ENCODE results near the gene TTC12.

TTC12 gene

DNA sequence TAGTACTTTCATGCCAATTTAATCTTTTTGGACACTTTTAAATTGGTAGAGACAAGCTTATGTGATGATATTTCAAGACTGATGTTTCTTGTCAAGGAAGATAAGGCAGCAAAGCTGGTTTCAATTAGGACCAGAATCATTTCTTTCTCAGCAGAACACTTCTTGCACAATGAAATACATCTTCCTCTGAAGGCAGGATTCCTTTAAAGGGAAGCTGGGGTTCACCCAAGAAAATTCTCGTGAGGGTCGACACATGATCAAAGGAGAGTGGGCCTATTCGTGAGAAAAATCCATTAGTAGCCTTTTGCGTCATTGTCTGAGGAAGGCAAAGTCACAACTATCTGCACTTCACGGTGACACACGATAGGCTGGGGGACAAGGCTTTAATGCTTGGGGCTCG, 17.6 kb downstream of the TTC12 start:
- no peak for DNase-seq

DNA sequence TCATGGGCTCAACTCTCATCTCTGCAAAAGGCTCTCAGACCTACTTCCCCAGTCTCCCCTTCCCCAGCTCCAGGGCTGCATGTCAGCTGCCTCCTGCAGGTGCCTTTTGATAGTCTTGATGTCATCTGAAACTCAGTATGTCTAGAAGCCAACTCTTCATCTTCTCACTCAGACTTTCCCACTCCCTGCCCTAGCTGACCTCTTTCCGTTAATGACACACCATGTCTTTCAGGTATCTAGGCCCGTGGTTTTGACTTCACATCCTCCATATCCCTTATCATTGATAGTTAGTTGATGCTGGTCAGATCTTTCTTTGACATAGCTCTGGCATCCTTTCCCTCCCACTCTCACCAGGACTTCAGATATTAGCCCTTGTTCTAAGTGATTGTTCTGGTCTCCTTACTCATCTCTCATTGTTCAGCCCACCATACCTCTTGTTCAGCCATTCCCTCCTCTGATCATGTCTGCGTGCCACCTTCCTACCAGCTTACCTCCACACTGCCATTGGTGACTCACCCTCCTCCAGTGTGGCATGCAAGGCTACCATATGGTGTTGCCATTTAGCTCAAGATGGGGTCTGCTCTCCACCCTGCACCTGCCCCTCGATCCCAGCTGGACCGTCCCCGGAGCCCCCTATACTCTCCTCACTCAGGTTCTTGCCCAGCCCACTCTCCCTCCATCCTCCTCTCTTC, 18.4 kb downstream of the TTC12 start:
- DNase-seq: no peak

DNA sequence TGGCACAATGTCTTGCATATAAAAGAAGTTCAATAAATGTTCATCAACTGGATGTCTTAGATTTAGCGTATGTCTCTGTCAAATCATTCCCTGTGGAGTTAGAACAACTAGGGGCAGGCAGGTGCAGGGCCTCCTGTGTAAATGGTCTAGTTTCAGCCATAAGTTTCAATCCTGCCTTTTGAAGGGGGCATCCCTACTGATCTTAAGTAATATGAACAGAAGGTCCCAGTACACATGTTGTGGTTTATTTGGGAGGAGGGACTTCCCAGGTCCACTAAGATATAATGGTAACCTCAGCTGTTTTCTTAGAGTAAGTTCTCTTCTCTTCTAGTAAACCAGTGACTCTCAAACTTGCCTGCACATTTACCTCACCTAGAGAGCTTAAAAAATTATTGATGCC, 19.8 kb downstream of the TTC12 start:
- DNase-seq: no peak

DNA sequence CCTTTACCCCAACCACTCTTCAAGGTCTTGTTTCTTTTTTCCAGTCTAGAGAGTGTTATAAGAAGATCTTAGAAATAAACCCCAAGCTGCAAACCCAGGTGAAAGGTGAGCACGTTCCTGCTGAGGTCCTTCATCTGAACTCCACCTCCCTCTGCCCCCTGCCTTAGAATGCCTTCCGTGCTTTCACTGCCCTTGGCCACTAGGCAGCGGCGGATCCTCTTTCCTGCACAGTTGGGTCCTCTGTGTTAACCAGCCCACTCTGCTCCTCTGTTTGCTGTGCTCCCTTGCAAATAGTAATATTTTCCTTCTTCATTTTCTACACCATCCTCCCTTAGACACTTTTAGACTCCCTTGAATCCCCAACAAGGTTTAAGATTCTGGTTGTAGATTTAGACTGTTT, 24.3 kb downstream of the TTC12 start:
- no peak for DNase-seq

DNA sequence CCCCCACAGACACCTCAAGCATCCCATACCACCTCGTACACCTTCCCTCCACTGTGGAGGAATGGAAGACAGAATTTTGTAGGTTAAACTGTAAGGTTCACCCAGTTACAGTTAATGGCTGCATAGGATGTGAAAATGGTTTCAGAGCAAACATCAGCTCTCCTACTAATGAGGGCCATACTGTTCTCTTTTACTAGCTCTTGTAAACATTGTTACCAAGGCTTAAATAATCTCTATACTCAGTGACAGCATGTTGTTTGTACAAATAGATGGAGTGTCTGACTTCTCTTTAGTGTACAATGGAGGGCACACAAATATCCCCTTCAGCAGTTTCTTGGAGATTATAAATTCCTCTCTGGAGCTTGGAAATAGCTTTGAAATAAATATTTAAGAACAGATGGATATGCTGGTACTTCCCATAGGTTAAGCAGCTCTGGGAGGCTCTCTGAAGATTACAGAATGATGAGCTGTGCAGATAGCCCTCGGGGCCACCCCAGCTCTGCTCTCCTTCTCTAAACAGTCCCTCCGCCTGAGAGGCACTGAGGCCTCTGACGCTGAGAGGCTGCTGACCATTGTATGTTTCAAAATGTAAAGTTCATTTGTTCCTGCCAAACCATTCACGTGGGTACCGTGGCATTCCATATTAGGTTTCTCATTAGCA, 25.7 kb downstream of the TTC12 start:
- no peak for DNase-seq

DNA sequence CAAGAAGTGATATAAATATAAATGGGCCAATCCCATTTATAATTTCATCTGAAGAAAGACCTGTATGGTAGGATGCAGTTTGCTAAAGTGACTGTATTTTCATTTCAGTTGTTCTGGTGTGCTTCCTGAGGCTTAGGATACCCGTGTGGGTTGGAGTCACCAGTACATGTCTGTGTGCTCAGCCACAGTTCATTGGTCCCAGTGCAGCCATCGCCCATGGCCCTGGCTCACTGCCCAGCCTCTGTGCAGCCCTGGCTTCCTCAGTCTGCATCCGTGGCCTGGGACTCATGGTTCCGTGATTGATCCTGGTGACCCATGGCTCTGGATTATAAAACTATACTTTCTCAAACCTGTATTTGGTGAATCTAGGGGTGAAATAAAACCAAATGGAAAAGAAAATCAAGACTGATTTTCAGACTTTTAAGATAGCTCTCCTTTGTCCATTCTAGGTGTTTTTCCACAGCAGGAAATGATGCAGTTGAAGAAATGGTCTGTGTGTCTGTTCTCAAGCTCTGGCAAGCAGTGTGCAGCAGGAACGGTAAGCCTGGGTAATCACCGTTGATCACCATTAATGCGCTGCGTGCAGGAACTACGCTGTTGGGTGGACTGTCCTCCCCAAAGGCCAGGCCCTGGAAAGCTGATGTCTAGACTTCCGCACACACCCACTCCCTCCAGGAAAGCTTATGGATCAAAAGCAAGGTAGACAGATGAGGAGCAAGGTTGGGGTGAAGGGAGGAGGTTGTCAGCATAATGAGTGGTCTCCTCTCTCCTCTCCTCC, 27.2 kb downstream of the TTC12 start:
- no peak for DNase-seq

DNA sequence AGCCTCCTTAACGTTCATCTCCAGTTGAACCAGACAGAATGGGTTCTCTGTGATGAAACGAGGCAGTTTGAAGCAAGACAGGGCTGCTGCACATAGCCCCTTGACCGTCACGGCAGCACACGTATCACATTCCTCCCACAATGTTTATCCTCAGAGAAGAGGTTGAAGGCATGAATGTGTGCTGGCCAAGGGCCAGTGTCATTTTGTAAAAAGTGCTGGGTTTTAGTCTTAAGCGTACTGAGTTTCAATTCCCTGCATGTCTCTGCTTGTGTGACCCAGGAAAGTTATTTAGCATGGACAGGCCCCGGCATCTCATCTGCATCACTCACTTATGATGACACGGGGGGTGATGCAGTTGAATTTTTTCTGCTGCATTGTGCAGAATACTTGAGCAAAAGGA, 31.6 kb downstream of the TTC12 start:
- DNase-seq: no peak

DNA sequence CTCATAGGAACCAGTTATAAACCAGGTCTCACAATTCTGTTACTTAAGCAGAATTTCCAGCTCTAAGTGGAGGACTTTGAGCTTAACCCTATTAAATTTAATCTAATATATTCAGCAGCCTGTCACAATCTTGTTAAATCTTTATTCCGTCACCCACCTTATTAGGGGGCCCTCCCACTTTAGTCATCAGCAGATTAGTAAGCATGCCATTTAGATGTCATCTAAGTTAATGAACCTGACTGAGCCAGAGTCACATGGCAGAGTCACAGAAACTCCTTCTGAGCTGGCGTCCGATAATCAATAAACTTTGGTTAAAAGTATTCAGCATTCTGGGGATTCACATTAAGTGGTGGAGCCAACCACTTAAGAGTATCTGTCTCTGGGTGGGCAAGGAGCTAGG, 35.1 kb downstream of the TTC12 start:
- no peak for DNase-seq

DNA sequence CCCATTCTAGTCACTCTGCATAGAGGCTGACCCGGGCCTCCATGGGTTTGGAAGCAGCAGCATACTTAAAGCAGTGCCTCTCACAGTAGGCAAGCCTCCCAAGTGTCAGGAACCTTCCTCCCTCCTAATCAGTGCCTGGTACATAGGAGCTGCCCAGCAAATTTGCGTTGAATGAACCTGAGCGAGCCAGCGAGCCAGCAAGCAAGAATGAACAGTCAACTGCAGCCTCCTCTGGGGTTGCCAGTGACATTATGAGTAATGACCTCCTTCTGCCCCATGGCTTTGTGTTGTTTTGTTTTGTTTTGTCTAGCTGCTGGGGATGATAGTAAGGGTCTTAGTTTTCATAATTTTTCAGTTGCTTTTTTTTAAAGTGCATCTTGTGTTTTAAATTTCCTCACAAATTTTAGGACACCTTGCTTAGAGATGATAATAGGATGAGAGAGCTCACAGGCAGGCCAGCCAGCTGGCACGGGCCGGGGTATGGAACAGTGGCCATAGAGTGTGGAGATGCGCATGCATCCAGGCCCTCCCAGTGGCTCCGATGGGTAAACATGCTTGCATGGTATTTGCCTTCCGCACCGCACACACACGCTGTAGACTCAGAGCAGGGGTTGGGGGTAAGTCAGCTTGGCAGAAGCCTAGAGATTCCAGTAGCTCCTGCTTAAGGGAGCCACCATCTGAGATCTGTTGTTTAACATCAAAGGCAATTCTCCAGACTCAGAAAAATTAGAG, 36.1 kb downstream of the TTC12 start:
- DNase-seq: no peak

DNA sequence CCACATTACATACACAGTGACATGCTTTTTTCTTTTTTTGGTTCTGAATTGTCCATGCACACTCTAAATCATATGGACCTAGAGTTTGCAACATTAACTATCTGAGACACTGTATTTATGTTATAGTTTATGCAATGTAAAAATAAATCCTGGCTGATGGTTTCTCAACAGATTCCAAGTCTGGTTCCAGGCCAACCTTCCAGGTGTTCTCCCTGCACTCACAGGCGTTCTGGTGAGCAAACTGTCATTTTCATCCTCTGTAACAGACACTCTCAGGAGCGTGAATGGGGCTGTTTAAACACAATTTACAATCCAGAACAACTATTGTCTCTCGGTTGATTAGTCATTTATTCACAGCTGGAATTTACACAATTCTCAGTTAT, 36.7 kb downstream of the TTC12 start:
- no peak for DNase-seq

DNA sequence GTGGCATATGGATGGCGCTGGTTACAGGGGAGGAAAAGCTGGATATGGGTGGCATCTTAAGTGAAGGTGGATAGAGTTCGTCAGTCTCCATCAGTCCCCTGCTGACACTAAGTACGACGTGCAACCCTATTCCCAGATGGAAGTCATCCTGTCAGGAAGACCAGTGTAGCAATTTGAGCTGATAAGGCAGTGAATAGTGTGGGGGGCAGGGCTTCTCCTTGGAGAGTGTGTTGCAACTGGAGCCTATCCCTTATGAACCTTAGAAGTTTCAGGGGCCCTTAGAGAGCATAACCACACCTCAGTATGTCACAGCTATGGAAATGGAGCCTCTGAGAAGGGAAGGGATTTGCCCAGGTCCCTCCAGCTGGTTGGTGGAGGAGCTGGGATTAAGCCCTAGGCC, 37.1 kb downstream of the TTC12 start:
- DNase-seq: no peak

DNA sequence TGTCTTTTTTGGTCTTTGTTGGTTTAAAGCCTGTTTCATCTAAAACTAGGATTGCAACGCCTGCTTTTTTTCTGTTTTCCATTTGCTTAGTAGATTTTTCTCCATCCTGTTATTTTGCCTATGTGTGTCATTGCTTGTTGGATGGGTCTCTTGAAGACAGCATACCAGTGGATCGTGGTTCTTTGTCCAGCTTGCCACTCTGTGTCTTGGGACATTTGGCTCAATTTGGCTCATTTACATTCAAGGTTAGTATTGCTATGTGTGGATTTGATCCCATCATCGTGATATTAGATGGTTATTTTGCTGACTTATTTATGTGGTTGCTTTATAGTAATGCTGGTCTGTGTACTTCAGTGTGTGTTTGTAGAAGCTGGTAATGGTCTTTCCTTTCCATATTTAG, 41.8 kb downstream of the TTC12 start:
- no peak for DNase-seq

DNA sequence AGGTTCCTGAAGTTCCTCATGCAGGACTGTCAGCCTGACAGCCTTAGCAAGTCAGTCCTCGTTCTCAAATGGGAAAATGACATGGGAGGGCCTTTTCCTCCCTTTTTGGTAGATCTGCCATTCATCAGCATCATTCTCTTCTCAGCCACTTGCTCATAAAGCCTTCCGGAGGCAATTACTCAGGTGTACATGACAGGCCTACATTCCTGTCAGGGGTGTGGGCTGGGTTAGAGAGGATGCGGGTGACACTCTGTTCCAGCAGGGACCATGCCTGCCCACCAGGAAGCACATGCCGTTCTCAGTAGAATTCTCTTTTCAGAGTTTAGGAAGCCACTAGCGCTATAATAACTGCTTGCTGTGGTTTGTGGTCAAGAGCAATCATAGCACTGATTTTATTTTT, 49.0 kb downstream of the TTC12 start:
- DNase-seq: no peak

DNA sequence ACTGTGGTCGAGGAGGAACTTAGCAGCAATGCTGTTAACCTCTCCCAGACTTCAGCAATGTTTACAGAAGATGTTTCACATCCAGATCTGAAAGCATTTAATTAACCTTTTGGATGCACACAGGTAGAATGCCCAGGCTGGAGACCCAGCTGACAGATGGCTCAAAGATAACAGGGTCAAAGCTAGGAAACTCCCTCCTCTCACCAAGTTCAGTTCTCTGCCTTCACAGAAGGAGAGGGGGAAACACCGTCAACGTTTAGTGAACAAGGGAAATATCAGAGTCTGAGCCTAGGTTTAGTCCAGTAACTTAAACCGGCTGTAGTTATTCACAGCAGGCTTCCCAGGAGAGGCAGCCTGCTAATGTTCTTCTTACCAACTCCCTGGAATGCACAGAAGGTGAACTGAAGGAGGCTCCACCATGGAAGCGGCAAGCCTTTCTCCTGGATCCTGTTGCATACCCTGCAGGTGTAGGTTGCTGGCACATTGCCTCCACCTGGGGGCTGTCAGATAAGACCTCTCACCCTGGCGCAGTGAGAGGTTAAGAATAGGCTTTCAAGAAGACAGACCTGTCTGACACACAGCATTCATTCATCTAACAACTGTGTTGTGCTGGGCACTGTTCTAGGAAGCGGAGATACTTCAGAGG, 49.7 kb downstream of the TTC12 start:
- no peak for DNase-seq

DNA sequence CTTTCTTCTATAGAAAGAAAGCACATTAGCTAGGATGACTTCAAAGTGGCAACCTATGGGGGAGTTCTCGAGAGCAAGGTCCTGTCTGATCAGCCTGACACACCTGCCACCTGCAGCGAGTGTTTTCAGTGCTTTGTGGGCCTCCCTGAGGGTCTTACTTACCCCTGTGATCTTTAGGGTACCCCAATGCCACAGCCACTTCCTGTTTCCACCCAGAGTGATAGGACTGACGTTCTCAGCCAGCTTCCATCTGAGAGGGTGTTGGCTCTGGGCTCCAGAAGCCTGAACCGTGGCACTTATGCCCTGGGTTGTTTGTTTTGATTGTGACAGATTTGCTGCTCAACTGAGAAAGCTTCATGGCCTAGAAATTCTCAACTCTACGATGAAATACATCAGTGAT, 51.5 kb downstream of the TTC12 start:
- no peak for DNase-seq

DNA sequence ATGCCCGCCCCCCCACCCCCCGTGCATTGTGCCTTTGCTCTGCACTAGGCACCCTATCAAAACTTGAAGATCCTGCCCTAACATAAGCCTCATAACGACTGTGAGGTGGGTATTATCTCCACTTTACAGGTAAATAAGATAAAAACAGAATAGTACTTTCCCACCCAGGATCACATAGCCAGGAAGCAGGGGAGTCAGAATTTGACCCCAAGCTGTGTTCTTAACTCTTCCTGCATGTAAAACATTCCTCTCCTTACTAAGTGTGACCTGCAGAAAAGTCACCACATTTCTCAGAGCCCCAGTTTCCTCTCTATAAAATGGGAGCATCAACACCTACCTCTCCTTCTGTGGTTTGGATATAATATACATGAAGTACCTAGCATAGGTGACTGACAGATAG, 55.0 kb downstream of the TTC12 start:
- no peak for DNase-seq

DNA sequence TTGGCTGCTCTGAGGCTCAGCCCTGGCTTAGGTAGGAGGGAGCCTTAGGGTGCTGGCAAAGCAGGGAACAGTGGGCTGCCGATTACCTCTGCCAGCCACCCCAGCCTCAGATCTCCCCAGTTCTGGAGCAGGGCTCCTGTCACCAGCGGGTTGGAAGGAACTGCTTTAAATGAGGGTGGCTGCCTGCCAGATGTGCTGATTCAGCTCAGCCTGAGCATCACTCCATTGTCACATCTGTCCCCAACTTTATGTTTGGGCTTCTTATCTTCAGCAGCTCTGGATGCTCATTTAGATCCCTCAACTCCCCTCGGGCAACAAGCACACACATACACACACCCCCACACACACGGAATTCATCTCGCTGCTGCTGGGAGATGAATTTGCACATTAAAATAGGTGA, 56.3 kb downstream of the TTC12 start:
- no peak for DNase-seq

DNA sequence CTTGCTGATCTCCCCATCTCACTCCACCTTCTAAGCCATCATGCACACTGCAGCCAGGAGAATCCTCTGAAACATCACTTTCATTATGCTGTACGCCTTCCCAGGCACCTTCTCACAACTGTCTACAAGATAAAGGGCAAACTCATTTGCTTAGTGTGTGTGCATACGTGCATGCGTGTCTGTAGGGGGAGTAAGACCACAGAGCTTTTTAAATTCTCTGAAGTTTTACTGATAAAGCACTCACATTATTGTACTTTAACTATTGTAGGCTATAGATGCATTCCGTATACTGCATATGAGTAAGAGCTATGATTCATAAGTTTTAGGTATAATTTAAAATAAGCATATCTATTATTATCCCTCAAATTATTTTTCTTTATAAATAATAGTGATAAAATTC, 57.9 kb downstream of the TTC12 start:
- DNase-seq: no peak

DNA sequence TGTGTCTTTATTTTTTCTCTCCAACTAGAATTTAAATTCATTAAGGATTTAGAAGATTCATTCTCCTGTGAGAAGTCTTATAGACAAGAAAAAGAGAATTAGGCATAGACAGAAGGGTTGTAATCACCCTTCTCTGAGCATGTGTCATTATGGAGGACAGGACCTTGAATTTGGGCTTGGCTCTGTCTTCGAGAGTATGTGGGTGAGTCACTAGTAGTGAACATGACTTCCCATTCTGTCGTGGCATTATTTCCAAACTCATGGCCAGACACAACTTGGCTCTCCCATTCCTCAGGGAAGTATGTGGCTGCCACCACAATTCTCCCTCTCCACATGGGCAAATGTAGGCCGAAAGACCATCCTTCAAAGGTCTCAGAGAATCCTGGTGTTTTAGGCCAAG, 58.9 kb downstream of the TTC12 start:
- no peak for DNase-seq

DNA sequence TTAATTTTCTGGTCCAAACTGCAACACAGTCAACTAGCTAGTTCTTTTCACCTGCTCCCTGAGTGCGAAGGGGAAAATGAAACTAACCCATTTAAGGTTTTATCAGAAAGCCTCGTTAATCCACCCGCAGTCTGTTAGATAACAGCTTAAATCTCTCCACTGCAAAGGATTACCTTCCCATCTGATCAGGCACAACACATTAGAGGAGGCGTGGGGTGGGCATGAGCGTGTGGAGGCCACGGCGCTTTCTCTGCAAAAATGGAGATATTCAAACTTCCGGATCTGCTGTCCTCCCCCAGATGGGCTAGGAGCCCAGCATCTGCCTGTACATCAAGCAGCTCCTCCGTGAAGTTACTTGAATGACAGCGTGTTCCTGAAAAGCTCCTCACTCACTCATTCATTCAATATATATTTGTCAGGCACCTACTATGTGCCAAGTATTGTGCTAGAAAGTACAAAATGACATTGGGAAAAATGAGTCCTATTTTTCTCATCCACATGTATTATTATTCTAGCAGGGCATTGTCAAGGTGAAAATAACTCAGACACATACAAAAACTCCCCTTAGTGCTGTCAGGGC, 59.7 kb downstream of the TTC12 start:
- DNase-seq: no peak

DNA sequence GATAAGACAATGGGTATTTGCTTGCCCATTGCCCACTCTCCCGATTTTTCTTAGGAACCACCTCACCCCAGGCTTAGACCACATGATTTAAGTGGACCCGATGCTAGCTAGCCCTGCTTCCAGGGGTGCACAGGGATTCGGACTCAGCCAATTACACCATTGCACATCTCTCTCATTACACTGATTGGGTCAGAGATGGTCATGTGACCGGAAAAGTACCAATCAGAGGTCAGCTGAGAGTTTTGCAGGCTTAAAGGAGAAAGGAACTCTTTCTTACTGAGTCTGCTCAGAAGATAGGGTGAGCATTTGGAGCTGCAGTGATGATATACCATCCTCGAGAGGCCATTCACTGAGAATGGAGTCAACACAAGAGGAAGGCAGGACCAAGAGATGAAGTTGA, 61.0 kb downstream of the TTC12 start:
- no peak for DNase-seq

DNA sequence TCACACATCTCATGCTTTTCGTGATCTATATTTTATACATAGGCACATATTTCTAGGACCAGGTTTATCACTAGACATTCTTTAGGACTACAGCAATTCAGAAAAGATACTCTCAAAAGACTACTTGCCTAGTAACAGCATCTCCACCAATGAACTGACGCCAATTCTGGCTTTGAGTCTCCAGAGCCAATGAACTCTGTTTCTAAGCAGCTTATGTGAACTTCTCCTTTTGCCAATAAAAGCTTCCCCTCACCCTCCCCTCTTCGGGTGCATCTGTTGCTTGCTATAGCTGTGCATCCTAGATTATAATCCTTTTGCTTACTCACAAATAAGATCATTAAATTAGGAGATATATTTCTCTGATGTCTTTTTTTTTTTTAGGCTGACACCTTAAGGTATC, 61.8 kb downstream of the TTC12 start:
- no peak for DNase-seq
